NCI-H226 (cell line): ENCODE data around the gene CDK5R2.
A peak's percentile ranks its signal among the peaks of the same experiment; 100 is the strongest.

Experiments
- DNase-seq: peaks from one replicate; pipeline ENCODE4 v3.0.0-alpha.2; 2015

The CDK5R2 gene

DNA sequence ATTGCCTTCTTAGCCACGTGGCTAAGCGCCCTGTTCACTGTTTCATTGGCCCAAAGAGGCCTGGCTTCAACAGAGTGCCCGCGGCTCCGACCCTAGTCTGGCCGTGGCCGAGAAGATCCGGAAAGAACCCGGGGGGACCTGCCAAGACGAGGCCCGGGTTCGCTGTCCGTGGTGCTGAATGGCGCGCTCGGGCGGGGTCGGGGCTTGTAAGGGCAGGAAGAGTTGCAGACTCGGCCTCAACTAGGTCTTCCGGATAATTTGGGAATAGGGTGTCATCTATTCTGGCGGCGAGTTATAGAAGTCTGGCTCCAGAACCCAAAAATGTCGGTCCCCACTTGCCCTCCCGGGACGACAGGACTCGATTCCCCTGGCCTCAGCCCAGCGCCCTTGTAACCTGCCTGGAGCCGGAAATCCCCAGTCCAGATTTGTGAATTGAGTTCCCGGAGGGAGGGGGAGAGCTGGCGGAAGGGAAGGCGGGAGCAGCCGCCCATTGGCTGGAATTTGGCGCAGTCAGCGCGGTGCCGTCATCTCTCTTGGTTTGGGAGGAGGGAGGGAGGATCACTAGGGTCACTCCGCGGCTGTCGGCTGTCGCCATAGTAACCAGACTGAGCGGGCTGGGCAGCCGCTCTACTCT is 3.5 kb downstream of the CDK5R2 start:
- peak; percentile 97 for DNase-seq

DNA sequence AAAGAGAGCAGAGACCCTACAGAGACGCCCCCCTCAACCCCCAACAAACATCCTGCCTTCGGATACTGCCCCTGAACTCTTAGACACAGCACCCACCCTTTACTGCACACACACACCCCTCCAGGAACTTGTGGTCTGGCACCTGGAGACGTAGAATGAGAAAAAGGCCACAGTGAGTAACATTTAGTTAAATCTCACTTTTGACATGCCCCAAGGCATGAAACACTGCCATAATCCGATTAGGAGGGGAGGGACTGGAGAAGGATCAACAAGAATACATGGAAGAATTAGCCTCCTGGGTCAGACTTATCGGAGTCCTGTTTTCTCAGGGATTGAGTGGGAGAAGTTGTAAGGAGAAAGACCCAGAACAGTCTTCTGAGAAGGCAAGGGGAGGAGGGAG is 4.1 kb downstream of the CDK5R2 start:
- peak; percentile 24 for DNase-seq

DNA sequence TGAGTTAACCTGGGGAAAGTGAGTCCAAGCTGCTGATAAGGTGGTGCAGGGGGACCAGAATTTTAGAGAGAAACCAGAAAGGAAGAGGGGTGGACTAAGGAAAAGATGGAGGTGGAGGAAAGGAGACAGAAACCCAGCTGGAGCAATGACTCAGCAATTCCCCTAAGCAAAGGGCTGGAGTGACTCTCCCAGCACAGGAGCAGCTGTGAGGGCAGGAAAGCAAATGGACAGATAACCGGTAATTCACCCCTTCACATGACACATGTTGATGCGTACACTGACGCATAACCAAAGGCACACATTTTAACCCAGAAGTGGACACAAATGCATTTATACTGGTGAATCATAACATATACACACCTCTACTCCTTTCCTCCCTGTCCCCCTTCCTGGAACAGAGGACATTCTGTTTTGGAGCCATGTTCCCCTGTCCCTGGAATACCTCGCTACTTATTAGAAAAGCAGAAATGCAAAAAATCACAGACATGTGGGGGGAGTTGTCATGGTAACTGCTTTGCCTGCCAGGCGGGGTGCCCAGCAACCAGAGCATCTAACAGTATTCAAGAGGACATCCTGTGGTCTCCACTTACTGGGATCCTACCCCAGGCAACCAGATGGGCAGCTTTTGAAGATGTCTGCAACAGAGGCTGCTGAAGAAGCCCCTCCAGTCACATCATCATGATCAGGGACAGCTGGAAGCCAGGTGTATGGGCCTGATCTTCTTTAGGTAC is 4.7 kb downstream of the CDK5R2 start:
- peak; percentile 92 for DNase-seq

DNA sequence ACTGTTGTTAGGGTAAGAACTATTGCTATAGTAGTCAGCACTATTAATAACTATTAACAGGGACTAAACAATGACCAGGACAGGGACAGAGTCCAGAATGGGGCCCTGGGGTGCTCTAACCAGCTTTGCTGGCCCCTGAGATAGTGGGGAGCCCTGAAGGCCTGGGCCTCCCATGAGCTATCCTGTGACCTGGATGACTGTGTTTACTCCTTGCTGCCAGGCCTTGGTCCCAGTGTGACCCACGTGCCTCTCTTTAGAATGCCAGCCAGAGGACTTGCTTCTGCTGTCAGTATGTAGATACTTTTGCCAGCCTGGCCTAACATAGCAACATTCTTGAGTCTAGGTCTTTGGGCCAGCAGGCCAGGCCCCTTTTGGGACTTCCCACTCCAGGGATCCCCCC is 11.4 kb downstream of the CDK5R2 start:
- DNase-seq = no peak

DNA sequence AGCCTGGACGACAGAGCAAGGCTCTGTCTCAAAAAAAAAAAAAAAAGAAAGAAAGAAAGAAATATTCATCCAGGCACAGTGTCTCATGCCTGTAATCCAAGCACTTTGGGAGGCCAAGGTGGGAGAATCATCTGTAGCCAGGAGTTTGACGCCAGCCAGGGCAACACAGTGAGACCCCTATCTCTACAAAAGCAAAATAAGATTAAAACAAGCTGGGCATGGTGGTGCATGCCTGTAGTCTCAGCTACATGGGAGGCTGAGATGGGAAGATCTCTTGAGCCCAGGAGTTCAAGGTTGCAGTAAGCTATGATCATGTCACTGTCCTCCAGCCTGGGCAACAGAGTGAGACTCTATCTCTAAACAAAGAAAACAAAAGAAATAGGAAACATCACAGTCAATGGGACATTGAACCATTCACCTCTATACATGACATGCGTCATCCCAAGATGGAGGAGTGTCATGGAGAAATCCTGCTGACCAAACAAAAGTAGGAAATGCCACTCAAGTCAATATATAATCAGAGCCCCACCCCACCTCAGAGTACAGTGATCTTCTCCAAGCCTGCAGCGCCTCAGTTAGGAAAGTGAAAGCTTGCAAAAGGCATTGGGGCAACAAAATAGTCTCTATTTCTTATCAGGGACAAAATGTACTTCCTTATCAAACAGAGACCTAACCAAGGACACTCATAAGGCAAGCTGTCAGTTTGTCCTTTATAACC is 15.8 kb downstream of the CDK5R2 start:
- DNase-seq = no peak

DNA sequence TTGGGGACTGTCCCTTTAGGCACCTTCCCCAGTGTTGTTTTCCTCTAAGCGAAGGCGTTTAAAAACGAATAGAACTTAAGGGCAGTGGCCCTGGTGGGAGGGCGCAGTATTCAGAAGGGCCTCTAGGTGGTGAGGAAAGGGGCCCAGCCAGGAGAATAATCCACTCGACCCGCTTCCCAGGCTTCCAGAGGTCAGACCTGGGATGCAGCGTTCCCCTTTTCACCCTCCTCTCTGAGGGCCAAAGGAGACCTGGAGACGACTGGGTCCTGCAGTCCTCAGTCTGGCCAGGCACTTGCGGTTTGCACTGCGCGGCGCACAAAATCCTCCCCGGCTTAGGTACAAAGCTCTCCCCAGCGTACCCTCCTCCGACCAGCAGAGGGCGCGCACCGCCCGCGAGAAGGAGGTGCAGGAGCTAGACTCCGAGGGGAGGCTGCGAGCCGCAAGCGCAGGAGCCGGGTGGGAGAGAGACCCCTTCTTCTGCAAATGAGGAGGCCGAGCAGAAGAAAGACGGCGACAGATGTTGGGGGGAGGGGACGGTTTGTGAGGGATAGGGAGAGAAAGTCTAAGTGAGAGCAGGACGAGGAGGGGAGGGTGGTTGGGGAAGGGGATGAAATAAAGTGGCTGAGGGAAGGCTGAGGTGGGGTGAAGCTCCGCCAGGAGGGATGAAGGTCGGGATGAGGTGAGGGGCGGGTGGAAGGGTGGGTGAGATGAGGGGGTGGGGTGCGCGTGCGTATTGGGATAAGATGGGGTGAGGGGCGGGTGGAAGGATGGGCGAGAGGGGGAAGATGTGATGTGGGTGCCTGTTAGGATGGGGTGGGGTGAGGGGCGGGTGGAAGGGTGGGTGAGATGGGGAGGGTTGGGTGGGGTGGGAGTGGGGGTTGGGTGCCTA is 20.6 kb downstream of the CDK5R2 start:
- peak; percentile 66 for DNase-seq

DNA sequence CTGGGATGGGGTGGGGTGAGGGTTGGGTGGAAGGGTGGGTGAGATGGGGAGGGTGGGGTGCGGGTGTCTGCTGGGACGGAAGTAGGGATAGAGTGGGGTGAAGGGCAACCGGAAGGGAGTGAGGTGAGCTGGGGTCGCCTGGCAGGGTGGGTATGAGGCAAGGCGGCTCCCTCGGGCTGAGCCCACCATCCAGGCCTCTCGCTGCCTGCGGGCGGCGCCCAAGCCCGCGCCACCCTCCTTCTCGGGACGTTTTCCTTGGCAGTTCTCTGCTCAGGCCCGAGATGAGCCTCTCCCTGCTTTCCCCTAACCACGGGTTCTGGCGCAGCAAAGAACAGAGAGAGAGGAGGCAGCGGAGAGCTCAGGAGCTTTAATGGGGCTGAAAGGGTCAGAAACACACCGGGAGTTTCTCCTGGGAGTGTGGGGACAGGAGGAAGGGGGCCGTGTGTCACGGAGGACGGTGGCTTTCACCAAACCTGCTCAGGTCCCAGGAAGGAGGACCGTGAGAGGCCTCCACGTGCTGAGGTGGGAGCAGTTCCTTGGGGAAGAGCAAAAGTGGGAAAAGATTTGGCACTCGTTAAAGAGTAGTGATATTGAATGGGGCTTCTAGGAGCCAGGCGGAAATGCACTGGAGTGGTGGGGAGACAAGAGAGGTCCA is 21.4 kb downstream of the CDK5R2 start:
- DNase-seq = no peak

DNA sequence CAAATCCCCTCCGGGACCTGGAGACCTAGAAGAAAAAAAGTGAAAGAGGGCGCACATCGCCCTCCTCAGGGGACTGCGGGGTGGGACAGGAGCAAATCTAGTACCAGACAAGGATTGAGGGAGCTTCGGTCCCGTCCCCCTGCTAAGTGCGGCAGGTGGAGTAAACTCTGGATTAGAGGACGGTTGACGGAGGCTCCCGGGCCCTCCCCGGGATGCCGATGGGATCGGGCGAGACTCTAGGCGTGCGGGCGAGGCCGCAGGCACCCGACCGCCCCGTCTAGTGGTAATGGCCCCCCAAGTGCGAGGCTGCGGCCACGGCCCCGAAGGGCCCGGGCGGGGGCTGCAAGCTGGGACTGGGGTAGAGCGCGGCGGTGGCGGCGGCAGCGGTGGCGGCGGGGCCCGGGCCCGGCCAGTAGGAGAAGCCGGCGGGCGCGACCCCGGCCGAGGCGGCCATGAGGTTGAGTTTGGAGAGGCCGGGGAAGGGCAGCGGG is 22.0 kb downstream of the CDK5R2 start:
- no peak for DNase-seq

DNA sequence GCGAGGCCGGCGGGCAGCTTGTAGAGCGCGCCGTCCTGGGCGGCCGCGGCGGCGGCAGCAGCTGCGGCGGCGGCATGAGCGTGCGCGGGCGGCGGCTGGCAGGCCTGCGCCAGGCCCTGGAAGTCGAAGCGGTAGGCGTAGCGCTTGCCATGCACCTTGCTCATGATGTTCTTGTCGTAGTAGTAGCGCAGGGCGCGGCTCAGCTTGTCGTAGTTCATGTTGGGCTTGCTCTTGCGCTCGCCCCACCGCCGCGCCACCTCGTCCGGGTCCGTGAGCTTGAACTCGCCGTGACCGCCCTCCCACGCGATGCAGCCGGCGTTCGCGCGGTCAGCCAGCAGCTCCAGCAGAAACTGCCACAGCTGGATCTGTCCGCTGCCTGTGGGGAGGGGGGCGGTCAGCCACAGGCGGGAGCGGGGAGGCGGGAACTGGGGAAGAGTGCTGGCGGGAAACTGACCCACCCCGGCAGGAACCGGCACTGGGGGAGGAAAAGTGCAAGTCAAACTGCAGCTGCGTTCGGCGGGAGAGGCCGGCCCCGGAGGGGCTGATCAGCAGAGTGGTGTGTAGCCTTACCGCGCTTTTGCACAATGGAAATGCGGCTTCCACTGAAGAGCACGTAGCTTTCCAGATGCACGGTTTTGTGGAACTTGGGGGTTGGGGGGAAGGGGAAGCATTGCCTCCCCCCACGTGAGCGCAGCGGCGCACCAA is 22.6 kb downstream of the CDK5R2 start:
- no peak for DNase-seq

DNA sequence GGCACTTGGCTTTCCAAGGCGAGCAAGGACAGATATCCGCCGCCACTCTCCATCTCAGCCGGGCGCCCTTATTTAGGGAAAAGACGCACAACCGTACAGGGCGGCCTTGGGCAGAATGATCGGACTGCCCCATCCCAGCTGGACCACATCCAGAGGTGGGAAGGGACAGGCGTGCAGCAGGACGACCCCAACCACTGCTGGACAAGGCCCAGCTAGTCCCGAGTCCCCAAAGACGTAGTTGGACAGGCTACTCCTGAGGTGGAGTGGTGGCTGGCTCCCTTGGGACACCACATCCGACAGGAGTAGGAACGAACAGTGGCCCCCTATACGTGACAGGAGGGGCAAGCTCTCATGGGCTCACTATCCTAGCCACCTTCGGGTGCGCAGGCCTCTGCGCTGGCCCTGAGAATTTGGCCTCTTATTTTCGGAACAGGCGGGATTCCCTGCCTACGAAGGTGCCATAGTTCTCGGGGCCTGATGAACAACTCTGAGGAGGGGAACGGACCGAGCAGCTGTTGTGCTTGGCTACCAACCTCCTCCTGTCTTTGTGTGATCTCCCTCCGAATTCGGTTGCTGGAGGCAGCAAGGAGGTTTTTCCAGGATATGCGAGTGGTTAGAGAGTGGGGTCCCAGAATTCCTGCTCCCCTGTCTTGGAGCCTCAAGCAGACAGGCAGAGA is 23.3 kb downstream of the CDK5R2 start:
- no peak for DNase-seq

DNA sequence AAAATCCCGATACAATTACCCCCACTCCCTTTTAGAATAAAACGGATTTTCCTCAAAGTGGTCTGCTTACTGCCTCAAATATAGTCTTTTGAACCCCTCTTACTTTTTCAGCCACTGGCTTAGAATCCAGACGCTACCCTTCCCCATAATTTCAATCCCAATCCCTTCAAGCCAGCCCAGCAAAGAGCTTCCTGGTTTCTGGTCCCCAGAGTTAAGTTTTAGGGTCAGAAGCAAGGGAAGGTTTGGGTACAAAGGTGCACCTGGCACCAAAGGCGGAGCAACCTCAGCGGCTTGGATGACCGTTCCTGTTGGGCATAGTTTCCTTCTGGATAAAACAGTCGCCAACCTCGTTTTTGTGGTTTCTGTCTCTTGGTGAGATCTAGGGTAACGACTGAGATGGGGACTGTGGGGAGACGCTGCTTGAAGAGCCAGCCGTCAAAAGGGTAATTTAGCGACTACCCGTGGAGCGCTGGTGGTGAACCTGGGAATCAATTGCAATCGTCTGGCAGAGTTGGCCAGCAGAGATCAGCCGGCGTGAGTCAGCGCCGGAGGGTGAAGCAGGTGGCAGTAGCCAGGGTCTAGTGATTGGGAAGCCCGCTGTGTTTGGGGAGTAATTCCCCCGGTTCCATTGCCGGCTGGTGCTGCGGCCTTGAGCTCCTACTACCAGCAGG is 23.9 kb downstream of the CDK5R2 start:
- DNase-seq = no peak

DNA sequence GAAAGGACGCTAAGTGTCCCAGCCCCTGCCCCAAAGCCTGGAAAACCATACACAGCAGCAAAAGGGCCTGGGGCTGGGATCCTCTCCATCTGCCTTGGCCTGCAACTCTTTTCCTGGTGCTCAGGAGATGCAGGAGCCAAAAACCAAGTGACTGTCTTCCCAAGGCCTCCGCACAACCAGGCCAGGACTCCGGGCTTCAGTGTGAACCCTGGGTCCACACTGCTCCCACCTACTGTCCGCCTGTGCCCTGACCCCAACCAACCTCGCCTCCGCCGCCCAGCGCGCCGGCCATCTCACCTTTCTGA is 24.4 kb downstream of the CDK5R2 start:
- DNase-seq = no peak

DNA sequence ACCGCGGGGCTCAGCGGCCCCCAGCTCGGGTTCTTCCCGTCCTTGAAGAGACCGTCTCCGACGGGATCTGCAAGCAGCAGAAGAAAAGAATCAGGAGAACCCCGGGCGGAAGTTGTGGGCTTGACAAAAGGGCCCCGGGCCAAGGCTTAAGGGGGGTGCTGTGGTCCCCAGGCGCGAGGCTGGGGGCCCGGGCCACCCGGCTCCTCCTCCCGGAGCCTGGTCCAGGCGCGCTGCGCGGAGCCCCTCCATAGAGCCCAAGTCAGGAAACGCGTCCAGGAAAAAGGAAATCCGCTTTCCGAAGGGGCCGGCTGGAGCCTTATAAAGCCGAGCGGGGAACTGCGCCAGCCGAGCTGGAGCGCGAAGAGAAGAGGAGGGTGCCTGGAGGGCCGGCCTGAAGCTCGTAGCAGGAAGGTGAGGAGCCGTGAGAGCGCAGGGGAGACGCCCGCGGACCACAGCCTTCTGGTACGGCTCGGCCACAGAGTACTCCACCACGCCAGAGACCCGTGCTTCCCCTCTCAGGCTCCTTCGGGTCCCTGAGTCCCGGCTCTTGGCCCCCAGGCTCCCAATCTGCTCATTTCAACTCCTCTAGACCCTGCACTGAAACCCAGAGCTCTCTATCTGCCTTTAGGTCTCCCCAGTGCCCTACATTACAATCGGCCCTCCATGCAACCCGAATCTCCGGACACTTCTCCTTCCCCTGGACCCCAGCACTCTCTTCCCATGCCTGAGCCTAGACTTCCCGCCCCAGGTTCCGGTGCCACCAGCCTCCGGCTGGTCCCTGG is 25.0 kb downstream of the CDK5R2 start:
- DNase-seq = no peak

DNA sequence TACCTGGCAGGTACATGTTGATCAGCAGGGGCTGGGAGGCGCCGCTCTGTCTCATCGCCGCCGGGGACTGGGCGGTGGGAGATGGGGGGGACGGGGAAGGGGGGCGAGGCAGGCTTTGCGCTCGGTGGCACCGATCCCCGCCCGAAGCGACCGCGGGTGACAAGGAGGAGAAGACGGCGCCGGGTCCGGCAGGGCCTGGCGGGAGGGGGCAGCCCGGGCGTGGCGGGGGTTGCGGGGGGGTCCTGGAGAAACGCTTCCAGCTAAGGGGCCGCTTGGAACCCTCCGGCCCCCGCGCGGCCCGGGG is 25.5 kb downstream of the CDK5R2 start, which contains the start of gene FEV:
TSS of gene FEV (minus strand) at position 164 of the 304 bp plus-strand sequence. CDS start at position 55, 109 bp downstream.
- DNase-seq = no peak

DNA sequence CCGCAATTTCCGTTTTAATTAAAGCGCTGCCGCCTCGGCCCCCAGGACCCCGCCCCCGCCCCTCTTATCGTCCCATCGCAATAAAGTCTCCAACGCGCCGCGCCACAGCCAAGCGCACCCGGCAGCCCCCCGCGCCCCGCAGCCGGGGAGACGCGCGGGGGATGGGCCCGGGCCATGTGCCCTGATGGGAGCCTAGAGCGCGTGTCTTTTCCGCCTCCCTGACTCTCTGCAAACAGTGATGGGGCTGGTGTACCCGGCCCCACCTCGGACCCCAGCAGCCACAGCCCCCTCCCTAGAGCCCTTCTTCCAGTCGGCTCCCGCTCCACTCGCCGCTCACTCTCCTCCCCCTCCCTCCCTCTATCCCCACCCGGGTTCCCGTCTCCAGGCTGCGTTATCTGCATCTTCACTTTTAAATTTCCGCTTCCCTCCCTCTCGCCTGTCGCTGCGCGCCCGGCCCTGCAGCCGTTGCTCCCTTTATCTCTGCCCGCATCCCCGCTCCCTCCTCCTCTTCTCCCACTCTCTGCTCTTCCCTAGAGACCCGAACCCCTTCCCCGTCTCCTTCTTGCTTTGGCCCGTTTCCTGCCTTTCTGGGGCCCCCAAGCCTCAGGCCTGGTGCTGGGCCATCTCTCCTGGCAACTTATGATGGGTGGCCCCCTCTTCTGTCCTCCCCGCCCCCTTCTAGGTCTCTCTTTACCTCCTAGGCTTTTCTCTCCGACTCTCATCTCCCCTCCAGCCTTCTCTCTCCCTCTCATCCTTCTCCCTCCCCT is 26.0 kb downstream of the CDK5R2 start:
- no peak for DNase-seq

DNA sequence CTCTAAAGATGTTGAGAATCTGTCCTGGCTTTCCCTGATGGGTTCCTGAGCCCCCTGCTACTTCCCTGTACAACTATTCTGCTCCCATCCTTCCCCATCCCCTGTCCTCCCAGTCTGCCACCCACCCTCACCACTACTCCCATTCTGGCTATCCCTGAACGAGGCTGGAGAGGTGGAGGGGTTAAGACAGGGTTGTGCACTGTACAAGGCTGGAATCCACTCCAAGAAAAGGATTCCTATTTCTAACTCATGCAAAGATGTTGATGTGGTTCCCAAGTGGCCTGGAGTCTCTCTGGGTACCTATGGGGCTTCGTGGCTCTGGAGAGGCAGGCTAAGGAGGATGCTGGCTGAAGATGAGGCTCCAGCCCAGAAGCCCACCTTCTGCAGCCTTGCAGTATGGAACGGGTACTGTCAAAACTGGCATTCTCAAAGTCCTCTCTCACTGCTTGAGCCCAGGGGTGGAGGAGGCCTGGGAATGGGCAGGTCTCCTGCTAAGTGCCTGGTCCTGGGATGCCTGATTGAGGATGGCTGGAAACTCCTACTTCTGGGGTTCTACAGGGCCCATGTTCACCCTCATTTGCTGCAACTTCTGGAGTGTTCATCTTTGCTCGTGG is 26.8 kb downstream of the CDK5R2 start:
- no peak for DNase-seq

DNA sequence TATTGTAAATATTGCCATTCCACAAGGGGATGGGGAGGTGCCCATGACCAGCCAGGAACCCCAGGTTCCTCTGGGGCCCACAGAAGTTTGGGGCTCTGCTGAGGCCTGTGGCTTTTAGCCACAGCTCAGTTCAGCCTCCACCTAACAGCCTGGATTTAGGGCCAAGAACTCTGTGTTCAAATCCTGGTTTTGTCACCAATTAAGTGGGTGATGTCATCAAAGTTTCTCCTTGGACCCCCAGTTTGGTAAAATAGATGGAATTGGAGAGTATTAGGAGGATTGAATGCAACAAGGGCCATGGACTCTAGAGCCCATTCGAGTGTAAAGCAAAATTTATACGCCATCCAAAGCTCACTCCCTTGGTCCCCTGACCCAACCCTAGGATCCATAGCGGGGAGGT is 28.7 kb downstream of the CDK5R2 start:
- DNase-seq = no peak

DNA sequence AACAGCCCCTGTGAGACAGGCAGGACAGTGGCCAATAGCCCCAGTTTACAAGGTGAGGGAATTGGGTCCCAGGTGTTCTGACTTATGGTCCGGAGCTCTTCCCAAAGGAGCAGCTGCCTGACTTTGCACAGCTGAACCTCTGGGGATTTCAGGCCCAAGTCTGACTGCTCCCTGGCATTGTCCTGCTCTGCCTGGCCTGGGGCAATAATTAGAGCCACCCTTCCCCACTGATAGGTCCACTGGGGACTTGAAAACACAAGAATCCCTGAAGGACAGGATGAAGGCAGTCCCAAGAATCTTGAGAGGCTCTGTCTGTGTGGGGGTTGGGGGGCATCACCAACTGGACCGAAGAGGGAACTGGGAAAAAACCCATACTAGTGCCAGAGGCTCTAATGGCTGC is 29.2 kb downstream of the CDK5R2 start:
- DNase-seq = no peak

DNA sequence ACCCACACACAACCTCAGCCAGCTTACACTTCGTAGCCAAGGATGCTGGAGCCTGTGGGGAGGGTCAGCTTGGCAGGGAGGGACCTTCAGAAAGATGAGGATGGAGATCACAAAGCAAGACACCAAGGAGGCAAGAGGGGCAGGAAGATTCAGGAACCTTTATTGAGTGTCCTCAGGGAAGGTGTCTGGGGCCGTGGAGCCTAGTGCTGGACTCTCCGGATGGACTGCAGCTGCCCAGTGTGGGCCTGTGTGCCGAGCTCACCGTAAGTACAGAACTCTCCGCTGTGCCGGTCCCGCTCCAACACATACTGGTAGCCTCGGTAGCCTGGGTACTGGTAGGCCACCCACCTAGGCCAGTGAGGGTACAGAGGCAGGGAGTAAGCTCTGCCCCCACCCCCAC is 30.6 kb downstream of the CDK5R2 start:
- no peak for DNase-seq
